HK-2 (cell line): Measurements from ENCODE around the gene TMA7.
"Not testable (repeated sequence)": the region's sequence is repeated elsewhere in the genome, so short reads cannot be mapped to it uniquely, and the experiment has no call there.

Experiments
- DNase-seq: peaks from one replicate; pipeline ENCODE4 v3.0.0-alpha.2; 2018; ENCODE audit not compliant: unreplicated experiment

TMA7 gene

DNA sequence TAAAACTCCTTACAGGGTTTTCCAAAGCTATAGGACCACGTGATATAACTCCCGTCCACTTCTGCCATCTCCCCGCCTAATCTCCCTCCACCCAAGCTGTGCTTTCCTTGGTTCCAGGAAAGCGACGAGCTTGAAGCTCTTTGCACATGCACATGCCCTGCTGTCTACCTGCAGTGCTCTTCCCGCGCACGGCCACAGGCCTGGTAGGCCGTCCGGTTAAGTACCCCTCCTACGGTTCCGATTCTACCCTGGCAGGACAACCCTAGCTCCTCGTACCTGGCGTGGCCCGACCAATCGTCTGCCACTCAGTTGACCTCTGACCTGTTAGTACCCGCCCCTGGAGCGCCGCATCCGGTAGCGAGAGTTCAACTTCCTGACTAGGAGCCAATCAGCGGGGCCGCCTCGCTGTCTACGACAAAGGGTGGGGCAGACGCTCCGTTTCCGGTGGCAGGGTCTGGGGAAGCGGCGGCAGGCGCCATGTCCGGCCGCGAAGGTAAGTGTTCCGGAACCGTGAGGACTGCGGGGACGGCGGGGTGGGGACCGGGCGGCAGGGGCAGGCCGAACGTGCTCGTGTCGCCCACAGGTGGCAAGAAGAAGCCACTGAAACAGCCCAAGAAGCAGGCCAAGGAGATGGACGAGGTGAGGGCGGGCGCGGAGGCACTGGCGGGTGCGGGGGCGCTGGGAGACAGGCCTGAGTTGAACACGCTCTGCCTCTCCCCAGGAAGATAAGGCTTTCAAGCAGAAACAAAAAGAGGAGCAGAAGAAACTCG is at the start of gene TMA7, which contains the start of gene CCDC51:
Gene TMA7 (plus strand): TSS at position 438 of the 770 bp plus-strand sequence. CDS start 40 bp downstream, at position 478.
Gene CCDC51 (minus strand): TSS at position 300 of the 770 bp plus-strand sequence. CDS start 4,991 bp downstream, outside the sequence.
- peak; percentile 95 for DNase-seq

DNA sequence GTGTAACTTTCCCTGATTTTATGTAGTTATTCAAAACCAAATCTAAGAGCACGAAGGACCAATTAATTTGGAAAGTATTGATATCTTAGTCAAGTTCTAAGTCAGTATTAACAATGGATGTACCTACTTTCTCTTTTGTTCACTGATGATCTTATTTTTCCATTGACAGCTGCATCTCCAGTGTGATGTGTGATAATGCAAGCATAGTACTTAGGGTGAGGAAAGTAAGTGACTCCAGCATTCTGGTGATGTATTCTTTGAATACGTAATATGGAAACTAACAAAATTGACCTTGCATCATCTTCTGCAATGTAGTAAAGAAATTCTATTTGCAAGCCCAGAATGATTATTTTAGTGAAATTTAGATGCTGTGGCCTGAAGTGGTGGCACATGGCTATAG is 45.7 kb upstream of the TMA7 start:
- no peak for DNase-seq

DNA sequence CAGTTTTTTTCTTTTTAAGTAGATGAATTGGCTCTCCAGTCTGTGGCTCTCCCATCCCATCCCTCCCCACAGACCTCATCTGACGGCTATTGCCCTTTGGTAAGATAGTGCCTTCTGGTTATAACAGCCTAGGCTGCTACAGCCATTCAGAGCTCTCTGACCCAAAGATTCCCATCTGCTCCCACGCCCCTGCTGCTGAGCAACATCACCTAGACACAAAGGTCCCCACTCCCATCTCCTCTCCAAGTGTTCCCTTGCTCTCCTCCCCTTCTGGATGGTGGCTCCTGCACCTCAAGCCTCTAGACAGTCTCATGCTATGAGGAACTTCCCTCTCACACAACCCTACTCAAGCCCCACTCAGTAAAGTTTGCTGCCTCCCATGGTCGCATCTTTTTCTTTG is 44.3 kb upstream of the TMA7 start:
- DNase-seq, result no peak

DNA sequence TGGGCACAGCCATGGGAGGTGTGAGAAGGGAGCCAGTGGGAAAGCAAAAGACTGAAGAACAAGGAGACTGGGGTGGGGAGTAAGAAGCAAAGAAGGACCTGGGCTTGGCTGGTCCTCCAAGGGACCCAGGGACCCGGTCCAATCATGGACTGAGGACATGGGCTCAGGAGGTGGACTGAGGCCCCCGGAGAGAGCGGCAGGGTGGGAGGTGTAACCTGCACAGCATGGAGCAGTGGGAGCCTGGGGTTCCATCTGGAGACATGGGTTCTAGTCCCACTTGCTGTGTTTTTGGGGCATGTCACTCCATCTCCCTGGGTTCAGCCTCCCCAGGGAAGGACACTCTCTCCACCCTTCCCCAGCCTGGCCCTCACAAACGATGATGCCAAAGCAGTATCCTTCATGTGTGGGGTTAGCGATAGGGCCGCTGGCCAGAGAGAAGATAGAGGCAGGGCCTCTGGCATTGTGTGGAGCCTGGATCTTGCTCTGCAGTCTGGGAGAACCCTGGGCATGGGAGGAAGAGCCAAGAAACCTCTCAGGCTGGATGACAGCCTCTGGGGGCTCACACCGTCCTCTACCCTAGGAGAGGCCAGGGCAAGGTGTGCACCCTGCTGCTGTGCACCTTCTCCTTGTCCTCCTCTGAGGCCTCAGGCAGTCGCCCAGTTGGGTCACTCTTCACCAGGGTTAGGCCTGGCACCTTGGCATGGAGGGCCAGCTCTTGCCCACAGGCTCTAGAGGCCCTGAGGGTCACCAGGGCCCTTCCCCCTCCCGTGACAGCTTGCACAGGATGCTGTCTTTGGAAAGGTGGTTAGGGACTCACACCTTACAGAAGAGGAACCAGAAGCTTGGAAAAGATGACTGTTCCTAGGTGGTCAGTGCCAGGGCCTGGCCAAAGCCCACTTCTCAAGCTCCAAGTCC is 42.0 kb upstream of the TMA7 start:
- no peak for DNase-seq

DNA sequence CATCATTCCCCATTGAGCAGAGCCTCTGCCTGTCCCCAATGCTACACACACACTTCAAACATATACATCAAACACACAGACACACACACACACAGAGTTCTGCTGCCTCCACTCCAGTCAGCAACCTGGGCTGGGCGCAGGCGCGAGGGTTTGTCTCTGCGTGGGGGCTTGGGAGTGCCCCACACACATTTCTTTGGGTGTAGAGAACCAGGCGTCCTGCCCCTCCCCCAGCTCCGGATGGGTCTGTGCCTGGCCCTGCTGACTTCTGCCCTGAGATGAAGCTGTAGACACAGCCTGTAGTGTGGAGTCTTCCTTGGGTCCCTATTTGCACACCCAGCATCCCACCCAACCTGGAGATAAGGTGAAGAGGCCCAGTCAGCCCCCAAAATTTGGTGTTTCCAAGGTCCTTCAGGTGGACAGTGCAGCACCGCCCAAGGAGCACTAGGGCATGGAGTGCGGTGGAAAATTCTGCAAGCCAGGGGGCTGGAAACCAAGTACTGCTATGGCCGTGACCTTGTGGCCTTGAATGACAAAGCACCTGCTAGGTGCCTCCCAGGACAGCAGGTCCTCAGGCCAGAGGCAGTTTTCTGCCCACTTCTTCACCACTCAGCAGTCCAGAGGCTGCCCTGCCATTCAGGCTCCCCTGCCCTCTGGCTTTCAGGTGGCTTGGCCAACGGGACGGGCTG is 41.2 kb upstream of the TMA7 start:
- no peak for DNase-seq

DNA sequence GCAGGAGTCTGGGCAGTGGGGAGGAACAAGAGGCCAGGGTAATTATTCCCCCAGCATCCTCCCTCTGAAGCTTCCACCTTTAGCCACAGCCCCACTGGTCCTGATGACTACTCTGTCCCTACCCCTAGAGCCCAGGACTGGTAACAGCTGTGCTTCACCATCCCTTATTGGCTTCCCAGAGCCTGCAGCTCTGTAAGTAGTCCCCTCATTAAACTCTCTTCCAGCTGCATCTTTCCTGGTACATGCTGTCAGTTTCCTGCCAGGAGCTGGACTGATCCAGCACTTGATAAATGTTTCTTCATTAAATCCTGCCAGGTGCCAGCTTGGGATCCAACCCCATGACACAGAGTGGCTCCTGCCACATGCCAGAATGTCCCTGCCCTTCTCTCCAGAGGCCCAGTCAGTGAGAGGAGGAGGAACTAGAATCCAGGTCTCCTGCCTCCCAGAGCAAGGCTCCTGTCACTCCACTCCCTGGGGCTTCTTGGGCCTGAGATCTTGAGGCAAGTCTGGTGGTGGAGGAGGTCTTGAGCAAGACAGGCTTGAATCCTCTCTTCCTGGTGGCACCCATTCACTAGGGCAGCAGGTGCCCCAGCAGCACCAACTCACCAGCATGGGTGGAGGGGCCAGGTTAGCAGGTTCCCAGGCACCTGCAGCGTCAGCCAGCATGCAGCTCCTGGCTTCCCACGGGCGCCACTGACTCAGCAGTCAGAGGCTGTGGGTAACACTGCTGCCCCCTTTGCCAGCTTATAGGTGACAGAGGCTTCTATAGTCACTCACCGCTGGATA is 40.5 kb upstream of the TMA7 start:
- DNase-seq, result no peak

DNA sequence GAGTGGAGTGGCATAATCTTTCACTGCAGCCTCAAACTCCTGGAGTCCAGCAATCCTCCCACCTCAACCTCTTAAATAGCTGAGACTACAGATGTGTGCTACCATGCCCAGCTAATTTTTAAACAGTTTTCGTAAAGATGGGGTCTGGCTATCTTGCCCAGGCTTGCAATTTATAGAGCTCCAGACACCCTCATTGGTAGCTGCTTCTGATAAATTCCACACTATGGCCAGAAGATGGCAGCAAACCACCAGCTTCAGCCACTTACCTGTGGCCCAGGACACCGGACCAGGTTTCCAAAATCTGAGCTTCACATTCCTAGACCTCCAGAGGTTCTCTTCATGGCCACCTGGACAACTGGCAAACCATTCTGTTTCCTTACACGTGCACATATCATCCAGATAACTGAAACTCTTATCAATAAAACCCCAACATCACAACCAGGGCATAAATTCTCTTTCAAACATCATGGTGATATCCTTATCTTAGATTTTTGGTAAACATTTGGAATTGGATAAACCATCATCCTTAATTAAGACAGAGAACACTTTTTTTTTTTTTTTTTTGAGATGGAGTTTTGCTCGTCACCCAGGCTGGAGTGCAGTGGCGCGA is 39.1 kb upstream of the TMA7 start:
- DNase-seq, result peak; percentile 44

DNA sequence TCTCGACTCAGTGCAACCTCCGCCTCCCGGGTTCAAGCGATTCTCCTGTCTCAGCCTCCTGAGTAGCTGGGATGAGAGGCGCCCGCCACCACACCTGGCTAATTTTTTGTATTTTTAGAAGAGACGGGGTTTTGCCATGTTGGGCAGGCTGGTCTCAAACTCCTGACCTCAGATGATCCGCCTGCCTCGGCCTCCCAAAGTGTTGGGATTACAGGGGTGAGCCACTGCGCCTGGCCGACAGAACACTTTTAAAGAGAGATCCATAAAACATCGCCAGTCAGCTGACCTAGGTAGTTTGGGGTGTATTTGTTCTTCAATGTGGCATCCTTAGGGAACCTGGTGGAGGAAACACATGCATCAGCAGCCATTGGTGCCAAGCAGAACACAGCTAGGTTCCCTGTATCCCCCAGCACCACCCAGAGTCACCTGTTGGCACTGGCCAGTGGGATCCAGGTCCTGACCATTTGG is 38.6 kb upstream of the TMA7 start:
- DNase-seq, result not testable (repeated sequence)

DNA sequence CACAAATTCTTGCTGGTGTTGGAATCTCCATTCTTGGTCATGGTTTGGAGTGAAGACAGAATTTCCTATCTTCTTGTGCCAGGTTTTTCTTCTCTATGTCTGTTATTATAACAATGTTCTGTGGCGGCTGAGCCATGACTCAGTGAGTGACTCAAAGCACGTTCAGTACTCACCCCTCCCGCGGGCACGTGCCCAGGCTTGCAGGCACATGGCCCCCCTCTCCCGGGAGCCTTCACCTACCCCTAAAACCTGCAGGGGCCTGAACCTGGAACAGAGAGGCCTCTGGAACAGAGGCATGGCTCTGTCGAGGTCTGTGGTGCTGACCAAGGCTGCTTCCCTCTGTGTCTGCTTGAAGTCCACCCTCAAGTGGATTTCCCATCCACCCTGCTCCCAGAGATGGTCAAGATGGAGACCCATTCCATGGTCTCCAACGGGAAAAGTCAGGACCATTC is 37.8 kb upstream of the TMA7 start:
- DNase-seq, result peak; percentile 42

DNA sequence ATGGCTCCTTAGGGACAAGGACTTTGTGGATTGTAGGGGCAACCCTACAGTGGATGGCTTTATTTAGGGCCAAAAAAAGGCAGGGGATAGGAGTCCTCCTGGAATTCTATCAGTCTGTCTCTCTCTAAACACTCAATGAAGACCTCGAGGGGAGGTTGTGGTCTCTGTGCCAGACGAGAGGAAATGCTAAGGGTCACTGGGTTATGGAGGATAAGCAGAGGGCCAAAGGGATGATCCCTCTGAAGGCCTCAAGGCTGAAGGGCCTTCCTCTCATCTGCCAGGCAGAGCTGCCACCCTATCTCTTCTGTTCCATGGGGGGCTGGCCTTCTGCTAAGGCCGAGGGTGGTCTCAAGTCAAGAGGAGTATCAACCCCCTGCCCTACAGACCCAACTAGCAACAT is 37.1 kb upstream of the TMA7 start:
- DNase-seq, result no peak

DNA sequence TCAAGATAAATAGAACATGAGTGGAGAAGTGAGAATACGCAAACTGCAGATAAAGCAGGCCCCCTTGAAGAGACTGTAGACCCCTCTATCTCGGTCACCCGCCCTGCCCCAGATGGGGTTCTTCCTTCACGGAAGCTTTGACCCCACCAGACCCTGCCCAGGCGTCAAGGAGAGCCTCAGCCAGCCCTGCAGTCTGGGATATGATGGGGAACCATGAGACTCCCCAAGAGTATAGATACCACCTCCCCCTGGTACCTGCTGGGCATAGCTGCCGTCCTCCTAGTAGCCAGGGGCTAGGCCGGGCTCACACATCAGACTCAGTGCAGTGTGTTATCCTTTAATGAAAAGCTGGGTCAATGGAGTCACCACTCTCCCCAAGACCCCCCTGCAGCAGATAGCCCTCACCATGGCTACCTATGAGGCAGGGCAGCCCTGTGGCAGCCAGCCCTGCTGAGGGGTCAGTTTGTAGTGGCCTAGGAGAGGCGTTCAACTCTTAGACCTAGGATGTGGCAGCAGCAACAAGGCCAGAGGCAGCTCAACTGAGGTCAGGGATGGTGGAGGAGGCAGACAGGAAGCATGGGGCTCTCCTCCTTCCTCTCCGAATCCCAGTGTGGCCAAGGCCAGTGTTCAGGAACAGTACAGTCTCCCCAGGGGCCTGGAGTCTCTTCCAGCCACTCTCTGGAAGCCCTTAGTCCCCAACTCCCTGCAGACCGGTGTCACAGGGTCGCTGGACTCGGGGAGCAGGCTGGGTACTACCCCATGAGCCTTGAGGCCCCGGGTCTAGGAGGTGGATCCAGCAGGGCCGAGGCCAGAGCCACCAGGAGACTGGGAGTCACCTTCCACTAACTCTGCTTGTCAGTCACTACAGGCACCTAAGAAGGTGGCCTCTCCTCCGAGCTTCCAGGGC is 36.3 kb upstream of the TMA7 start:
- DNase-seq, result no peak

DNA sequence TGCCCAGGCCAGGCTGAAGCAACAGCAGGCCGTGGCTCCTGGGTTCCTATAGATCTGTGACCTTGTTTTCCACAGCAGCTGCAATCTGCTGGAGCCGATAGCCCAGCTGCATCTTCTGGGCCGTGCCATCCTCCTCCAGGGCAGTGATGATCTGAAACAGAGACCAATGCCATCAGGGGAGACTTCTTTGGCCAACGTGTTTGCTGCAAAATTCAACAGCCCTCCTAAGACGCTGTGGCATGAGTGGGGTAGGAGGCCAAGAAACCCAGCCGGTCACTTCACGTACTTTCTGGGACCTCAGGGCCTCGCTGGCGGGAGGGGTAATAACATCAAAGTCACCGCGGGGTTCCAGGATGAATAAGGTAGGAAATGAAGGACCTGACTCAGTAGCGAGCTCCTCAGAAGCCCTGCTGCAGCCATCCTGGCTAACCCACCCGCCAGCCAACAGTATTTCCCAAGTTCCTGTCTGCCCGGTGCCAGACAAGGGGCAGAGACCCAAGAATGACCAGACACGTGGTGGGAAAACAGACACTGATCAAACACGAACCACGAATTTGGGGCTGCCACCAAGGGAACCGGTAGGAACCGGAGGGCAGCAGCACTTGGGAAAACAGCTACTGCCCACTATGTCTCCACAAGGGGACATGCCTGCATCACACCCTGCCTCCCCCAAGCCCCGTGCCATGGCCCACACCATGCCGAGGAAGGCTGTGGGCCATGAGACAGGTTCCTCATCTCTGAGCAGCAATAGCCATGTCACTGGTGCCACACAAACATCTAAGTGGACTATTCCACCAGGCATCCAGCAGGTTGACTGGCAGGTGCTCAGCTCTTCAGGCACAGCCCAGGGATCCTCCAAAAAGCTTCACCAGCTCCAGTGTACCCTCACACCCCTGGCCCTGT is 35.4 kb upstream of the TMA7 start:
- no peak for DNase-seq

DNA sequence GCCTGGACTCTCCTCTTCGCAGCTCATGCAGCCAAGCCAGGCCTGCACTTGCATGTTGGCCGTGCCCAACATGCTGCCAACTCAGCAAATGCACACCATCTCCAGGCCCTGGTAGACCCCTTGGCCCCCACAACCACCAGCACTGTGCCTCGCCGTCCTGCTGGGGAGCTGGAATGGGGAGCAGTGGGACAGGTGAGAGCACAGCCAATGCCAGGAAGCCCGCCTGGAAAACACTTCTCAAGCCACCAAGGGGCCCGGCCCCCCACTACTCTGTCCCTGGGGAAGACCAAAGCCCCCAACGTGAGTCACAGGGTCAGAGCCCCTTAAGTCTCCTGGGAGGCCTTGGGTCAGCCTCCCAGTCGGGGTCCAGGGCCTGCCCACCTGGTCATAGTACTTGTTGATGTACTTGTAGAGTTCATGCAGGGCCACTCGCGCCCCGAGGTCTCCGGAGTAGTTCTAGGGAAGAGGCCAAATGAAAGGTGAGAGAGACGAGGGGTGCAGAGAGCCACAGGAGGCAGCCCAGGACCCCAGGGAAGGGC is 34.6 kb upstream of the TMA7 start:
- DNase-seq, result no peak

DNA sequence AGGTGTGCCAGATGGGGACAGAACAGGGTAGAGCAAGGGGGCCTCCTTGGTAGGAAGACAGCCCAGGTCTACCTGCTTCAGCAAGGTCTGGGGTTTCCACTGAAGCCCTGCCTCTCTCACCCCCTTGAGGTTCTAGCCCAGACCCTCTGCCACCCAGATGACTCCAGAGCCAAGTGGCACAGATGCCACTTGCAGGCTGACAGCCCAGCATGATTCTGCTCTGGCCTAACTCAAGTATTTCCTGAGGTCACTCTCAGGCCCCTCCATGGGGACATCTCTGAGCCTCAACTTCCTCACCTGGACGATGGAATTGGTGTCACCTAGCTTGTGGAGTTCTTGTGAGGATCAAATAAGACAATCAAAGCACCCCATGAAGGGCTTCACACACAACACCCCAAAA is 34.1 kb upstream of the TMA7 start:
- DNase-seq, result no peak

DNA sequence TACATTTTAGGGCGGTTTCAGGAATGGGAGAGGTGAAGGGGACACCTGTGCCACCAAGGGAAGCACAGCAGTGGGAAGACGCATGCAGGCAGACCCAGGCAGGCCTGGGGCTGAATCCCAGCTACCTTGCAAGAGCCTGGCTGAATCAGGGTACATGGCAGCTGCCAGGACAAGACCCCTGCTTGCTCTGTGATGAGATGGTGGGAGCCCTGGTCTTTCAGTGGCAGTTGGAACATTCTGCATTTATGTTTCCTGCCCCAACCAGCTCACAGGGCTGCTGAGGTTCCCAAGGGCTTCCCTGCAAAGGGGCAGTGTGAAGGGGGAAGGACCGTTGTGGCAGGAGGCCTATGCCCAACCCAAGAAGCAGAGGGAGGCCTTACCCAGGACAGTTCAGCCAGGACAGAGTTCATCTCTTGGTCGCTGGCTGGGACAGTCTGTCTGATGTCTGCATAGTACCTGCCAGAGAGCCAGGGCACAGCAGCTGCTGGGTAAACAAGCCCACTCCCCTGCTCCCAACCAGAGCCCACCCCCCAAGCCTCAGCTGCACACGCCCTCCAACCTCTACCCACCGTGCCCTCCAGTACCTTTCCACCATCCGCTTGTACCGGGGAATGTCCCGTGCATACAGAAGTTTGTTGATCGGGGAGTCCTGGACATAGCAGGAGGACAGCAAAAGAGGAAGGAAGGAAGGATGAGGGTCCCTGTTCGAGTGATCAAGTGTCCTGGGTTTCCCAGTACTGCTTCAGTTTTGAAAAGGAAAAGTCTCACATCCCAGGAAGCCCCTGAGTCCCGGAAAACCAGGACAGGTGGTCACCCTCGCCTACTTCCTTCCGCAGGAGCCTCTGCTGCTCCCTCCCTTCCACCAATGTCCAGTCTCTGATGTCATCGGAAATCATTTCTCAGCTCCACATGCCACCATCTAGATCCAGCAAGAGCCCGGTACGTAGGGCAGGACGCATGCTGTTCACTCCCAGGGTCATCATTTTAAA is 33.3 kb upstream of the TMA7 start:
- no peak for DNase-seq

DNA sequence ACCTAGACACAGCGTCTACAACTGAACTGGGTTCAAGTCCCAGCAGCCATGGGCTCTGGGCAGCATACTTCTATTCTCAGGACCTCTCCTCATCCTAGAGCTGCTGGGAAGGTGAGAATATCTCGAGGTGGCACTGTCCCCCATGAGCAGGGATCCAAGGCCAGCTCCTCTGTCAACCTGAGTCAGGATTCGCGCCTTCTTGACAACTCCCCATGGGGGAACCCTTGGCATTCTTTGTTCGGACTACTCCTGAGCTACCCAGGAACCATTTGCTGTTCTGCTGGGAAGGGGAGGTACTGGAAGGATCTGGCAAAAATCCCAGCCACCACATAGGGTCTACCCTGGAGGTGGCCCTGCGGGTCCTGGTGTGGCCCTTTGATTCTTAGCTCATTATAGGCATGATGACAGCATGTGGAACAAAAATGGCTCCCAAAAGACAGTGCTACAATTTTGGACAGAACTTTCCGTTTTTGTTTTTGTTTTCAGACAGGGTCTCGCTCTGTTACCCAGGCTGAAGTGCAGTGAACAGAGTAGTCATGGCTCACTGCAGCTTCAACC is 32.4 kb upstream of the TMA7 start:
- DNase-seq, result no peak

DNA sequence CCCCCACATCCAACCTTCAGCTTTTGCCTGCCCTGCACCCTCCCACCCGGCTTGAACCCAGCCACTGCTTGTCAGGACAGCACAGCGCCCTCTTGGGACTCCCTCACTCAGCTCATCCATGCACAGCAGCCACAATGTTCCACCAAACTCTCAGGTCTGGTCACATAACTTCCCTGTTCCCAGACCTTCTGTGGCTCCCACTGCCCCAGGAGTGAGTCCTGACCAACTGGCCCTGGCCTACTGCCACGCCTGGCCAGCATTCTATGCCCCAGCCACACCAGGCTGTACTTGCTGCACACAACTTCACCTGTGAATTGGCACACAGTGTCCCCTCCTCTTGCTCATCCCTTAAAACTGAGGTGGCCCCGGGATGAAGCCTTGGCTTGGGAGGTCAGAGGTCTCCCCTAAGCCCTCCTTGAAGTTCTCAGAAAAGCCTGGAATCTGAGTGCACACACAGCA is 31.2 kb upstream of the TMA7 start:
- no peak for DNase-seq
